MM.1S (cell line): ENCODE results near the gene SLIT3.

Experiments used
- CTCF ChIP-seq: fragments of 300-600 bp; sonication (generic); IDR thresholded peaks from 2 replicates; pipeline ENCODE4 v1.5.1; 2016; ENCODE audit warnings: antibody characterized with exemption, low read length, mixed read lengths
- EZH2 ChIP-seq: fragments of 300-600 bp; sonication (generic); optimal IDR thresholded peaks from 2 replicates; pipeline ENCODE3; 2017; ENCODE audit warnings: low read depth, mild to moderate bottlenecking, antibody characterized with exemption, low read length, mixed read lengths
- EZH2phosphoT487 ChIP-seq: fragments of 300-600 bp; sonication (generic); IDR thresholded peaks from 2 replicates; pipeline ENCODE4 v1.6.1; 2018; ENCODE audit warnings: antibody characterized with exemption, low read length

- TF ChIP-seq EZH2 (no peak), CTCF (no peak), EZH2phosphoT487 (no peak)
These were observed 96.0 kb downstream of the SLIT3 start for GRCh38 chr5:169204788-169205400.
